Keratinocyte (primary cell): ENCODE data around the gene AIFM3. TPM values are rescaled to one million over a fixed set of nuclear protein-coding genes. Genes with fewer than 3 reads are reported as not detected.

Experiments used
- DNase-seq: peaks from one replicate; pipeline ENCODE4 v3.0.0-alpha.2; 2011; ENCODE audit warnings: low read depth, missing footprints, low spot score
- FAIRE-seq: peaks from 2 replicates; lab custom pipeline; 2011; peaks lifted over from hg19 to GRCh38; lab: Jason Lieb, UNC
- H2AFZ ChIP-seq: 2 replicates; pipeline ENCODE4 v1.6.0; 2012; ENCODE audit warnings: low read length, control low read depth, inconsistent platforms; ENCODE audit not compliant: control insufficient read depth
- H3K27ac ChIP-seq: 2 replicates; pipeline ENCODE4 v1.5.1; 2011; ENCODE audit warnings: low read length; ENCODE audit not compliant: control insufficient read depth, insufficient read depth
- H3K27me3 ChIP-seq: 3 replicates; pipeline ENCODE4 v1.6.0; 2011; ENCODE audit warnings: low read length; ENCODE audit not compliant: control insufficient read depth, insufficient read depth; ENCODE audit errors: extremely low read depth
- H3K36me3 ChIP-seq, 2 experiments: 2 replicates in 1 of 2; 3 replicates in 1 of 2; pipeline ENCODE4 v1.5.1; 2011; ENCODE audit warnings: low read length in 2 of 2, mild to moderate bottlenecking in 1 of 2; ENCODE audit not compliant: control insufficient read depth in 2 of 2, insufficient read depth in 2 of 2; ENCODE audit errors: extremely low read depth in 1 of 2
- H3K4me1 ChIP-seq: 3 replicates; pipeline ENCODE4 v1.5.1; 2011; ENCODE audit warnings: low read length; ENCODE audit not compliant: control insufficient read depth, insufficient read depth; ENCODE audit errors: extremely low read depth
- H3K4me2 ChIP-seq: 3 replicates; pipeline ENCODE4 v1.6.0; 2011; ENCODE audit warnings: low read depth, low read length; ENCODE audit not compliant: control insufficient read depth, insufficient read depth; ENCODE audit errors: extremely low read depth
- H3K4me3 ChIP-seq, 3 experiments: fragments of 200-600 bp in 1 of 3; sonication (generic) in 1 of 3; 2 replicates in 2 of 3; 3 replicates in 1 of 3; pipeline ENCODE4 v1.5.1; 2011 to 2016; ENCODE audit warnings: low read length in 3 of 3, mild to moderate bottlenecking in 3 of 3, control low read depth in 2 of 3, inconsistent platforms in 1 of 3, low read depth in 1 of 3, mixed read lengths in 1 of 3, mixed run types in 1 of 3, moderate library complexity in 1 of 3; ENCODE audit not compliant: control insufficient read depth in 2 of 3, insufficient read depth in 2 of 3; ENCODE audit errors: extremely low read depth in 1 of 3
- H3K79me2 ChIP-seq: 2 replicates; pipeline ENCODE4 v1.6.0; 2012; ENCODE audit warnings: low read length; ENCODE audit not compliant: control insufficient read depth, insufficient read depth
- H3K9ac ChIP-seq: 3 replicates; pipeline ENCODE4 v1.6.0; 2011; ENCODE audit warnings: low read length; ENCODE audit not compliant: control insufficient read depth, insufficient read depth; ENCODE audit errors: extremely low read depth
- H3K9me1 ChIP-seq: 3 replicates; pipeline ENCODE4 v1.6.0; 2011; ENCODE audit warnings: low read length; ENCODE audit not compliant: control insufficient read depth, insufficient read depth; ENCODE audit errors: extremely low read depth
- H3K9me3 ChIP-seq: 2 replicates; pipeline ENCODE4 v1.5.1; 2012; ENCODE audit warnings: low read depth, low read length; ENCODE audit not compliant: control insufficient read depth
- H4K20me1 ChIP-seq: 3 replicates; pipeline ENCODE4 v1.6.0; 2011; ENCODE audit warnings: low read length; ENCODE audit not compliant: control insufficient read depth, insufficient read depth; ENCODE audit errors: extremely low read depth
- CTCF ChIP-seq, 3 experiments: IDR thresholded peaks in 1 of 3; conservative IDR thresholded peaks in 1 of 3; optimal IDR thresholded peaks in 1 of 3; 2 replicates in 2 of 3; 3 replicates in 1 of 3; pipeline versions ENCODE3 to v1.5.1; 2011; ENCODE audit warnings: low read length in 3 of 3, mild to moderate bottlenecking in 3 of 3, moderate library complexity in 2 of 3, control low read depth in 1 of 3, inconsistent platforms in 1 of 3; ENCODE audit not compliant: insufficient read depth in 2 of 3; ENCODE audit errors: extremely low read depth in 1 of 3
- EZH2 ChIP-seq: IDR thresholded peaks from one replicate; pipeline ENCODE4 v1.6.1; 2012; ENCODE audit warnings: inconsistent platforms, mild to moderate bottlenecking, low read length, moderate library complexity
- dilution Hi-C: fragments of 300-500 bp; cut with MboI; formaldehyde crosslinking; loops from one replicate; pipeline ENCODE4 v1.7.0; 2020; ENCODE audit warnings: low sequenced_read_pairs; ENCODE audit not compliant: extremely low pct_ligation_motif_present
- polyA plus RNA-seq, 5 experiments: library from polyadenylated mRNA; depleted of rRNA in 3 of 5; stranded (reverse) in 3 of 5; stranded (forward) in 1 of 5; unstranded in 1 of 5; fragments of >200 nt; gene quantifications; 1 replicate in 1 of 5; 2 replicates in 3 of 5; 3 replicates in 1 of 5; pipeline versions ENCODE4 v1.2.1 to v1.2.3, GENCODE V29; 2011 to 2012; ENCODE audit warnings: missing spikeins in 2 of 5, low read depth in 1 of 5, low replicate concordance in 1 of 5

AIFM3 gene
- polyA plus RNA-seq, 1 donor (not counting 4 experiments of a cell fraction or from before 2014, with no cell fraction given): 0.59 TPM

DNA sequence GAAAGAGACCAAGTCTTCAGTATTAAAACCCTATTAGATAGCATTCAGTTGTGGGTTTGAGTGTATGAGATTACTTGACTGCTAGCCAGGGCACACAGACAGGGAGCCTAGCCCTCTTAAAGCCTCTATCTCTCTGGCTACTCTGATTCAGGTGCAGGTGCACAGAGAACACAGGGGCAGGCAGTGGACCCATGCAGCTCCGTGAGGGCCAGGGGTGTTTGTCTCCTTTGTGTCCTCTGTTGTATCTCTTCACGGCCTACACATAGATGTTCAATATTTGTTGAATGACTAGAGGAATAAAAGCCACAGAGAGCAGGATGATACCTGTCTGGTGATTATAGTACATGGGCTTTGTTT is 21.5 kb upstream of the AIFM3 start:
- FAIRE-seq (no peak), DNase-seq (no peak)
- dilution Hi-C loops: no loop called here
- Histone ChIP-seq H3K27ac (peak overlapping the region; percentile 33), H3K9me1 (no peaks in the 10 kb centered on the region), H3K4me2 (peak overlapping the region; percentile 37), H2AFZ (no peak overlapping the region), H4K20me1 (peaks cover 14% of the 10 kb centered on the region), H3K9ac (no peak overlapping the region), H3K27me3 (no peaks in the 10 kb centered on the region), H3K4me3 (no peak overlapping the region), H3K9me3 (no peaks in the 10 kb centered on the region), H3K36me3 (peaks cover 11 to 20% of the 10 kb centered on the region in 2 experiments), H3K79me2 (peaks cover 92% of the 10 kb centered on the region), H3K4me1 (peaks cover 36% of the 10 kb centered on the region)
- no peak for TF ChIP-seq EZH2
- TF ChIP-seq CTCF (optimal IDR thresholded peaks at IDR 0.05 in 1 of 3, IDR thresholded peaks at IDR 0.05 in 1 of 3, conservative IDR thresholded peaks at IDR 0.05 in 1 of 3; ENCODE audit: extremely low read depth in 1 of 3, insufficient read depth in 2 of 3, low read length in 3 of 3): no peak

- dilution Hi-C loops: no loop called here
- peaks cover 43% of the 10 kb centered on the region for H3K4me1 ChIP-seq
- peaks cover 90% of the 10 kb centered on the region for H3K79me2 ChIP-seq
- H3K9ac ChIP-seq: no peak overlapping the region
- no peak overlapping the region for H2AFZ ChIP-seq
- DNase-seq (no peak), FAIRE-seq (peak; percentile 67)
- no peak for TF ChIP-seq EZH2
- TF ChIP-seq CTCF (optimal IDR thresholded peaks at IDR 0.05 in 1 of 3, IDR thresholded peaks at IDR 0.05 in 1 of 3, conservative IDR thresholded peaks at IDR 0.05 in 1 of 3; ENCODE audit: extremely low read depth in 1 of 3, insufficient read depth in 2 of 3, low read length in 3 of 3): no peak
- no peak overlapping the region for H3K4me3 ChIP-seq
- peak overlapping the region; percentile 37 for H3K4me2 ChIP-seq
- H3K9me1 ChIP-seq: no peaks in the 10 kb centered on the region
- no peaks in the 10 kb centered on the region for H3K27me3 ChIP-seq
- peaks cover 11% of the 10 kb centered on the region for H4K20me1 ChIP-seq
- peaks cover 11 to 21% of the 10 kb centered on the region in 2 experiments for H3K36me3 ChIP-seq
- no peaks in the 10 kb centered on the region for H3K9me3 ChIP-seq
- peak overlapping the region; percentile 16 for H3K27ac ChIP-seq
Observed at GRCh38 chr22:20946080-20946986, 20.7 kb upstream of the AIFM3 start.
